HFFc6 (cell line): Measurements from ENCODE around the gene ATXN7L1. TPM values are rescaled to one million over a fixed set of nuclear protein-coding genes. Genes with fewer than 3 reads are reported as not detected.

Experiments
- DNase-seq: peaks from one replicate; pipeline ENCODE4 v3.0.0-alpha.2; 2018
- H3K27ac Mint-ChIP-seq: 2 replicates; pipeline ENCODE4 v1.8.0; 2020; ENCODE audit warnings: mild to moderate bottlenecking, mixed read lengths
- H3K27me3 Mint-ChIP-seq: 2 replicates; pipeline ENCODE4 v1.8.0; 2021; ENCODE audit warnings: mild to moderate bottlenecking, moderate library complexity, mixed read lengths; ENCODE audit not compliant: insufficient read depth
- H3K36me3 Mint-ChIP-seq: 2 replicates; pipeline ENCODE4 v1.8.0; 2021; ENCODE audit warnings: low read depth, mixed read lengths
- H3K4me1 Mint-ChIP-seq: 2 replicates; pipeline ENCODE4 v1.8.0; 2020; ENCODE audit warnings: low read depth, mixed read lengths
- H3K4me3 Mint-ChIP-seq: 2 replicates; pipeline ENCODE4 v1.8.0; 2020; ENCODE audit warnings: mild to moderate bottlenecking, moderate library complexity, mixed read lengths
- H3K9me3 Mint-ChIP-seq: 2 replicates; pipeline ENCODE4 v1.8.0; 2020; ENCODE audit warnings: mild to moderate bottlenecking, mixed read lengths
- total RNA-seq, 6 experiments: library from RNA; stranded (reverse); fragmentation: NEBNext Ultra II Directional; extraction: Animal tissue kit (Norgen Biotek cat#: 25700); gene quantifications; 2 replicates in 1 of 6; 3 replicates in 5 of 6; pipeline ENCODE4 v1.2.3, GENCODE V29; 2021
- TF ChIP-seq, protein P1 (sequence below): fragments of 200-600 bp; sonication (generic); IDR thresholded peaks from 2 replicates; pipeline ENCODE4 v1.5.0; 2021; ENCODE audit warnings: antibody characterized with exemption, mild to moderate bottlenecking

The ATXN7L1 gene
- total RNA-seq, 6 experiments from 2014 or later = 8.4 to 11.4 (median 9.8) TPM

DNA sequence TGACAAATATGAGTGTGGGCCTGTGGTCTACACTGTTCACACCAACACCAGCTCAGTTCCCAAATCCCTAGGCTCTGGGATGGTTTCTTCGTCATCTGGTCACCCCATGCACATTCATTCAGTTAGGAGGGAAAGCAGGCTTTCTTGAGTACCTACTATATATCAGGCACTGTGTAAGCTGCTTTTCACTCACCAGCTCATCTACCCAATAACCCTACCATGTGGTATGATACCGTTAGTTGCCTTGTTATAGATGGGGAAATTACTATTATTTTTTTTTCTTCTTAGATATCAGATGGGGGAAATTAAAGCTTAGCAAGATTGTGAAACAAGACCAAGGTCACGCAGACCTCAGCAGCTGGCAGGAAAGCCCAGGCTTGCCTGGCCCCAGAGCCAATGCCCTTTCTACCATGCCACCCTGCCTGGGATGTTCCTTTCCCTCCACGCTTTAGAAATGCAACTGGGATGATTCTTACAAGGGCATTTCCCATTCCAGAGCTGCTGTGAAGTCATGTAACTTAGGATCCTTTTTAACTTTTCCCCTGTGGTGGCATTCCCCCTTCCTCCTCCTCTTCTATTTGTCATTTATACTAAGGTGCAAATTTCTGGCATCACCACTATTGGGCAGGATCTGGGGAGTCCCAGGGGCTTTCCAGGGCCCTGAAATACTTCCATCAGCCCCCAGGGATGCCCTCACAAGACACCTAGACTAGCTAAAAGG is 202.0 kb downstream of the ATXN7L1 start:
- H3K9me3 Mint-ChIP-seq = no peaks in the 10 kb centered on the region
- no peak overlapping the region for H3K4me3 Mint-ChIP-seq
- H3K4me1 Mint-ChIP-seq = peaks cover 9% of the 10 kb centered on the region; the same call in 1 of the 2 replicates
- H3K27me3 Mint-ChIP-seq = peaks cover 2% of the 10 kb centered on the region; the same call in 1 of the 2 replicates
- TF ChIP-seq, protein P1, sequence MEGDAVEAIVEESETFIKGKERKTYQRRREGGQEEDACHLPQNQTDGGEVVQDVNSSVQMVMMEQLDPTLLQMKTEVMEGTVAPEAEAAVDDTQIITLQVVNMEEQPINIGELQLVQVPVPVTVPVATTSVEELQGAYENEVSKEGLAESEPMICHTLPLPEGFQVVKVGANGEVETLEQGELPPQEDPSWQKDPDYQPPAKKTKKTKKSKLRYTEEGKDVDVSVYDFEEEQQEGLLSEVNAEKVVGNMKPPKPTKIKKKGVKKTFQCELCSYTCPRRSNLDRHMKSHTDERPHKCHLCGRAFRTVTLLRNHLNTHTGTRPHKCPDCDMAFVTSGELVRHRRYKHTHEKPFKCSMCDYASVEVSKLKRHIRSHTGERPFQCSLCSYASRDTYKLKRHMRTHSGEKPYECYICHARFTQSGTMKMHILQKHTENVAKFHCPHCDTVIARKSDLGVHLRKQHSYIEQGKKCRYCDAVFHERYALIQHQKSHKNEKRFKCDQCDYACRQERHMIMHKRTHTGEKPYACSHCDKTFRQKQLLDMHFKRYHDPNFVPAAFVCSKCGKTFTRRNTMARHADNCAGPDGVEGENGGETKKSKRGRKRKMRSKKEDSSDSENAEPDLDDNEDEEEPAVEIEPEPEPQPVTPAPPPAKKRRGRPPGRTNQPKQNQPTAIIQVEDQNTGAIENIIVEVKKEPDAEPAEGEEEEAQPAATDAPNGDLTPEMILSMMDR = no peak
- H3K27ac Mint-ChIP-seq = no peak overlapping the region
- DNase-seq = no peak
- no peaks in the 10 kb centered on the region for H3K36me3 Mint-ChIP-seq

DNA sequence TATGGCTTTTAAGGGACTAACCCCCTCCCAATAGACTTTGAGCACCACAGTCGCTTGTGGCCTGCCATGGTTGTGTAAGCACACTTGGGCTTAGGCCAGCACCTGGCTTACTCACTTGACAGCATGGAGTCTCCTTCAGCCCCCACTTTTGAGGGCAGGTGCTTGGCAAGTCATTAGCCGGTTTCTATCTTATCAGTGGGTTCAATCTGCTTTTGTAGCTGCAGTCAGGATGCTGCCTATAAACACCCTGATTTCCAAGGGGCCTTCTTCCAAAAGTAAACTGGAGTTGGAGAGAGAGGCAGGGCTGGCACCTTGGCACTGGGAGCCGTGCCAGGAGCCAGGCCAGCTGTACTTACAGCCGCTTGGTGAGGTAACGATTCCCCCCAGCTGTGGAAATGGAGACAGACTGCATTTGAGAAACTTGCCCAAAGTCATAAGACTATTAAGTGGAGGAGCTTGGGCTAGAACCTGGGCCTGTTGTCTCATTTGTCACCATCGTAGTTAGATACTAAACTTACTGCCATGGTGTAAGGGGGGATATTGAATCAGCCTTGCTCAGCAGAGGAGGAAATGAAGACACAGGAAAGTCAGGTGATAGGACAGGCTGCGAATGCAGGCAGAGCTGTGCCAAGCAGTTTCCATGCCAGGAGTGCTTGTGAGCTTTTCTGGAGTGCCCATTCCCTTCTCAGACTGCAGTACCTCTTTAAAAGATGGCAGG is 202.9 kb downstream of the ATXN7L1 start:
- Mint-ChIP-seq H3K4me1 (peaks cover under 1% of the 10 kb centered on the region; the same call in 1 of the 2 replicates), H3K9me3 (no peaks in the 10 kb centered on the region), H3K27ac (no peak overlapping the region), H3K36me3 (no peaks in the 10 kb centered on the region), H3K27me3 (peaks cover 2% of the 10 kb centered on the region; the same call in 1 of the 2 replicates), H3K4me3 (no peak overlapping the region)
- no peak for DNase-seq
- TF ChIP-seq, protein P1 = no peak

DNA sequence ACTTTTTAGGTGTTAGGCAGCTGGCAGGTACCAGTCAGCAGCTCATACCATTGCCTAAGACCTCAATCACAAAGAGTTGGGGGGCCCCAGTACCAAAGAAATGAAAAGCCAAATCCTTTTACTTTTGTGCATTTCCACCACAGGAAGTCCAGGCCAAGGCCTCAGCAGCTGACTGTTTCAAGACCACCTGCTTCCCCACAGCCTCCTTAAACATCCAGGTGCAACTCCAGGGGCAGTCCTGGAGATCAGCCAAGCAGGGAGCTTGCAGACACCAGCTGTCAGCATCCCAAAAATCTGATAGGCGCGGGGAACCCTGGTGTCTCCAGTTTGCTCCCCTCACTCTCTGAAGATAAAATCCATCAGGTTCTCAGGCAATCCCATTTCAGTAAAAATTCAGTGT is 203.6 kb downstream of the ATXN7L1 start:
- TF ChIP-seq, protein P1 = no peak
- no peaks in the 10 kb centered on the region for H3K4me1 Mint-ChIP-seq
- no peaks in the 10 kb centered on the region for H3K9me3 Mint-ChIP-seq
- no peak overlapping the region for H3K4me3 Mint-ChIP-seq
- no peaks in the 10 kb centered on the region for H3K36me3 Mint-ChIP-seq
- no peak for DNase-seq
- H3K27ac Mint-ChIP-seq = no peak overlapping the region
- H3K27me3 Mint-ChIP-seq = peaks cover 2% of the 10 kb centered on the region; the same call in 1 of the 2 replicates

DNA sequence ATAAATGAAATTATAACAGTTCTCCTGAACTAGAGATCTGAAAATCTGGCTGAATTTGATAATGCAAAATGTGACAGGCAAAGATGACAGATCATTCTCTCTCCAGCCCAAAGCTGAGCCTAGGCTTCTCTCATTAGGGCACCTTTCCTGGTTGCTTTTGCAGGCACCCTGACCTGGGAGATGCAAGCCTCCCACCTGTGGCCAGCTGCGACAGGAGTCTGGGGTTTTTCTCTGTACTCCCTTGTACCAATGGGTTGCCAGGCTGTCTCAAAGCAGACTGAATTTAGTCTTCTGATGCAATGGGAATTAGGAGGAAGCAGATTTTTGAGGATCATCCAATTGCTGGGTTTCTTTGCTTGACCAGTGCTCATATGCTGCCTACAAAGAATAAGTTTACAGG is 210.1 kb downstream of the ATXN7L1 start:
- no peak overlapping the region for H3K4me3 Mint-ChIP-seq
- no peaks in the 10 kb centered on the region for H3K27me3 Mint-ChIP-seq
- DNase-seq = no peak
- H3K27ac Mint-ChIP-seq = no peak overlapping the region
- no peaks in the 10 kb centered on the region for H3K9me3 Mint-ChIP-seq
- peaks cover 9% of the 10 kb centered on the region for H3K4me1 Mint-ChIP-seq
- TF ChIP-seq, protein P1 = no peak
- no peaks in the 10 kb centered on the region for H3K36me3 Mint-ChIP-seq

DNA sequence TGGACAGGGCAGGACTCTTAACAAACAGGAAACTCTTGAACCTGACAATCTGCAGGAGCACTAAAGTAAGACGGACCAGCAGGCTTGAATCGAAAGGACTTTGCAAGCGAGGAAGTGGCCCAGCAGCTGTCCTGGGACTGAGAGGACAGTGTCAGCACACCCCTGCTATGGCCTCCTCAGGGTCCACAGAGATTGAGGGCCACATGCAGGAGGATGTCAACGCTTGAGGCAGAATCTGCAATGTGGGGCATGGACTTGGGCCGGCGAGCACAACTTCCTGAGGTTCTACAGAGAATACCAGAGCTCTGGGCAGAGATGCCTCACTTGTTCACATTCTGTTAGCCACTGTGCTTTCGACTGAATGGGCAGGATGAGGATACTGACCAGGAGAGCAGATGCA is 210.7 kb downstream of the ATXN7L1 start:
- no peaks in the 10 kb centered on the region for H3K36me3 Mint-ChIP-seq
- no peaks in the 10 kb centered on the region for H3K27me3 Mint-ChIP-seq
- H3K4me1 Mint-ChIP-seq = peaks cover 9% of the 10 kb centered on the region
- H3K9me3 Mint-ChIP-seq = no peaks in the 10 kb centered on the region
- no peak for DNase-seq
- no peak overlapping the region for H3K4me3 Mint-ChIP-seq
- no peak overlapping the region for H3K27ac Mint-ChIP-seq
- TF ChIP-seq, protein P1 = no peak
